Body of pancreas (tissue), 4 donors: ENCODE measurements around the gene PP2D1. TPM values are rescaled to one million over a fixed set of nuclear protein-coding genes. Genes with fewer than 3 reads are reported as not detected.

Experiments used
- ATAC-seq: fragments of 150-250 bp; one replicate; pipeline ENCODE4 v1.9.1; 2016
- DNase-seq, 4 donors: peaks; one replicate each; pipeline ENCODE4 v3.0.0-alpha.2; 2019
- H3K27ac ChIP-seq, 4 donors: fragments of 200-600 bp; sonication (generic); 1 replicate in 3 of 4; 2 replicates in 1 of 4; pipeline versions ENCODE4 v1.5.1 to v1.6.1; 2016 to 2019; ENCODE audit warnings: mild to moderate bottlenecking in 1 of 4, mixed read lengths in 1 of 4, moderate library complexity in 1 of 4
- H3K27me3 ChIP-seq, 2 donors: fragments of 200-600 bp; sonication (generic); one replicate each; pipeline ENCODE4 v1.6.0; 2016; ENCODE audit warnings: mild to moderate bottlenecking in 1 of 2
- H3K36me3 ChIP-seq, 2 donors: fragments of 200-600 bp; sonication (generic); replicated peaks in 1 of 2; 2 replicates each; pipeline ENCODE4 v1.5.1; 2016; ENCODE audit warnings: low read depth in 2 of 2; ENCODE audit not compliant: insufficient read depth in 1 of 2
- H3K4me1 ChIP-seq: fragments of 200-600 bp; sonication (generic); one replicate; pipeline ENCODE4 v1.6.0; 2016
- H3K4me3 ChIP-seq, 2 donors: fragments of 200-600 bp; sonication (generic); 1 replicate in 1 of 2; 2 replicates in 1 of 2; pipeline ENCODE4 v1.5.1; 2016 to 2019
- H3K9me3 ChIP-seq, 3 donors: fragments of 200-600 bp; sonication (generic); 1 replicate in 2 of 3; 2 replicates in 1 of 3; pipeline ENCODE4 v1.5.1; 2016
- CTCF ChIP-seq, 7 experiments: fragments of 450-650 bp in 4 of 7; fragments of 200-600 bp in 3 of 7; sonication (generic) in 3 of 7; IDR thresholded peaks; one replicate each; pipeline ENCODE4 v1.5.1; 2016 to 2019; ENCODE audit warnings: antibody characterized with exemption in 7 of 7
- POLR2A ChIP-seq, 3 donors: fragments of 450-650 bp; IDR thresholded peaks; one replicate each; pipeline ENCODE4 v1.6.1; 2016; ENCODE audit warnings: antibody characterized with exemption in 3 of 3, mild to moderate bottlenecking in 2 of 3
- WGBS, 2 donors: methylation state at CpG; one replicate each; pipeline ENCODE4 v1.1.5; 2017; 5-methylcytosine and 5-hydroxymethylcytosine counted together
- intact Hi-C: fragments of 100-400 bp; cut with DNase I; formaldehyde crosslinking; loops from one replicate; pipeline ENCODE4 v1.15.1; 2023
- small RNA-seq: library from RNA; depleted of rRNA; stranded (forward); fragments of <200 nt; gene quantifications from one replicate; pipeline ENCODE3, GENCODE V24; 2016
- total RNA-seq, 2 donors: library from RNA; depleted of rRNA; stranded (reverse); fragments of >200 nt; gene quantifications; one replicate each; pipeline ENCODE4 v1.1.0, GENCODE V29; 2016

The PP2D1 gene
- total RNA-seq, 2 donors from 2014 or later, result not detected

GRCh38 chr3:19945534-19945933 lies 66.5 kb downstream of the PP2D1 start:
- no peaks in the 10 kb centered on the region for H3K36me3 ChIP-seq
- no peak overlapping the region for H3K4me3 ChIP-seq
- DNase-seq (no peak), ATAC-seq (no peak)
- intact Hi-C loops, result no loop called here
- no peak for TF ChIP-seq POLR2A (IDR thresholded peaks at IDR 0.05)
- no peak for TF ChIP-seq CTCF (IDR thresholded peaks at IDR 0.05)
- no peaks in the 10 kb centered on the region for H3K27me3 ChIP-seq
- H3K27ac ChIP-seq, result no peak overlapping the region
- peaks cover 22% of the 10 kb centered on the region for H3K4me1 ChIP-seq
- WGBS, 2 donors, result 58 to 61% methylated on average over 9 of the region's 9 CpGs
- H3K9me3 ChIP-seq, result no peaks in the 10 kb centered on the region

- DNase-seq (no peak), ATAC-seq (no peak)
- intact Hi-C loops, result no loop called here
- Histone ChIP-seq H3K36me3 (no peaks in the 10 kb centered on the region), H3K4me1 (no peaks in the 10 kb centered on the region), H3K9me3 (no peaks in the 10 kb centered on the region), H3K27me3 (no peaks in the 10 kb centered on the region), H3K4me3 (no peak overlapping the region), H3K27ac (no peak overlapping the region)
- 86% methylated on average over 1 of the region's 1 CpG for WGBS, 2 donors
- TF ChIP-seq CTCF (IDR thresholded peaks at IDR 0.05) (no peak), POLR2A (IDR thresholded peaks at IDR 0.05) (no peak)
Observed at GRCh38 chr3:19940643-19941042, 71.4 kb downstream of the PP2D1 start.

- H3K4me1 ChIP-seq, result no peaks in the 10 kb centered on the region
- H3K9me3 ChIP-seq, result no peaks in the 10 kb centered on the region
- 39 to 53% methylated on average over 1 of the region's 1 CpG for WGBS, 2 donors
- no peaks in the 10 kb centered on the region for H3K27me3 ChIP-seq
- H3K36me3 ChIP-seq, result no peaks in the 10 kb centered on the region
- no peak for DNase-seq
- no peak for ATAC-seq
- H3K4me3 ChIP-seq, result no peak overlapping the region
- intact Hi-C loops, result no loop called here
- H3K27ac ChIP-seq, result no peak overlapping the region
- TF ChIP-seq POLR2A (IDR thresholded peaks at IDR 0.05), result no peak
- no peak for TF ChIP-seq CTCF (IDR thresholded peaks at IDR 0.05)
Observed at GRCh38 chr3:19938295-19938627, 73.8 kb downstream of the PP2D1 start.

GRCh38 chr3:19937459-19938294 lies 74.4 kb downstream of the PP2D1 start:
- no peak overlapping the region for H3K27ac ChIP-seq
- intact Hi-C loops, result no loop called here
- no peak overlapping the region for H3K4me3 ChIP-seq
- no peaks in the 10 kb centered on the region for H3K9me3 ChIP-seq
- WGBS, 2 donors, result 28 to 41% methylated on average over 7 of the region's 7 CpGs
- TF ChIP-seq CTCF (IDR thresholded peaks at IDR 0.05) (no peak), POLR2A (IDR thresholded peaks at IDR 0.05) (no peak)
- no peaks in the 10 kb centered on the region for H3K36me3 ChIP-seq
- no peaks in the 10 kb centered on the region for H3K4me1 ChIP-seq
- no peaks in the 10 kb centered on the region for H3K27me3 ChIP-seq
- ATAC-seq, result no peak
- no peak for DNase-seq

Small RNA genes lying within 50 kb of the gene (small RNA-seq; reads per million reads assigned to genes)
- not detected for gene RNU4-85P
- gene RPL39P18, result not detected

Other genes starting within 250 kb of the PP2D1 start
- gene EFHB, start 78.0 kb downstream of the PP2D1 start, total RNA-seq, result 1 to 10 TPM in 1 of 2 donors, not detected in 1; 1.3 TPM
- gene RAB5A, start 65.2 kb downstream of the PP2D1 start, total RNA-seq, result 10 to 100 TPM; 30.6 to 35.3 TPM
- gene KAT2B, start 28.2 kb upstream of the PP2D1 start, total RNA-seq, result 10 to 100 TPM; 14.5 to 25.2 TPM
- 1 to 10 TPM in 1 of 2 donors, not detected in 1; 2.0 TPM for gene SGO1, start 173.9 kb upstream of the PP2D1 start, total RNA-seq